ENCODE results near the gene NRAS. TPM values are rescaled to one million over a fixed set of nuclear protein-coding genes. Genes with fewer than 3 reads are reported as not detected.

NRAS gene
- polyA plus RNA-seq, 5 donors: 44.7 to 75.8 (median 56.5) TPM

DNA sequence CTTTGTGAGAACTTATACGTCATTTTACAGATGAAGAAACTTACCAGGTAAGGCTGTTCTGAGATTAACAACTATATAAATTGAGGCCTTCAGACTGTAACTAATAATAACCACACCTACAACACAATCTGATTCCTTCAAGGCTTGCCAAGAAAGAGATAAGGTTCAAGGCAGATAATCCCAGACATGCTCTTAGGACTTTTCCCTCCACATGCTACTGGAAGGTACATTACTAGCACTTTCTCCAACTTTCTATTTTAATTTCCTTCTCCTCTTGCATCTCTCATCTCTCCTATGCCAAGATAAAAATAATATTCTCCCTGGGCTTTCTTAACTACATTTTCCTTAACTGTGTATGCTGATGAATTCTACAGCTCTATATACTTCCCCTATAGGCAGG lies 18.9 kb upstream of the NRAS start:
- DNase-seq: no peak

DNA sequence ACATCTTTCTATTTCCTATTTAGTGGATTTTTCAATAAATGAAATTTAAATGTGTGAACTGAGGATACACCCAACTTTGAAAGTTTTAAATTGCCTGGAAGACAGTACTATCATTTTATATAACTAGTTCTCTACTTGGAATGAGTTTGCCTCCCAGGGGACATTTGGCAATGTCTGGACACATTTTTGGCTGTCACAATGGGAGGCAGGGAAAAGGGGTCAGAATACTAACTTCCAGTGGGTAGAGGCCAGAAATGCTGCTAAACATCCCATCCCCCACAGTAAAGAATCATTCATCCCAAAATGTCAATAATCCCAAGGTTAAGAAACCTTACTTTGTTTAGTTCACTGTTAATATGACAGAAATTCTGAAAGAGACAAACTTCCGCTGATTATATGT lies 13.2 kb upstream of the NRAS start:
- no peak for DNase-seq

DNA sequence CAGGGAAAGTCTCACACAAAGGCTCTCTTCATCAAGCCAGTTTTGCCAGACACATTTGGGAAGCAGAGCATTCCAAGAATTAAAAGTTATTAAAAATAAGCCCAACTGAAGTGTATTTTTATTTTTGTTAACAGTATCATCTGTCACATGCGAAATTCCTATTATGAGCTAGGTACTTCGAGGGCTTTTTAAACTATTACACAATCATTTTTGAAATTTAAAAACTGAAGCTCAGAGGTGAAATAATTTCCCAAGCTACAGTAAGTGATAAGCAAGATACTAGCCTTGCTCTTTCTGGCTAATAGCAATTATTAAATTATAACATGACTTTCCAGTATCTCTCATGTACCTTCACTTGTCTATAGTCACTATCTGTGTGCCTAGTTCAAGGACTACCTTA lies 12.0 kb upstream of the NRAS start:
- no peak for DNase-seq

DNA sequence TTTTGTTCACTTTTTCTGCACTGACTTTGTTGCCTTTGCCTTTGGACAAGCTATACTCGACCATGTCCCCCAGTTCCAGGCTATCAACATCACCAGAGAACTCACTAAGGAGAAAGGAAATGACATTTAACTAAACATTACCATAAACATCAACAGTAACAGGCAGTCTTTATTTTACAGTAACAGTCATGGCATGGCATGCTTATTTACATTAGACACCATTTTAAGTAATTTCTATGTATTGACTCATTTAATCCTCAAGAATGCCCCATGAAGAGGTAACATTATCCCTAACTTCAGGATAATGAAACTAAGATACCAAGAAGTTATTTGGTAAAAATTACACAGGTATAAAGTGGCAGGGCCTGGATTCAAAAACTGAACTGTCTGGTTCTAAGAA lies 8.7 kb upstream of the NRAS start:
- no peak for DNase-seq

DNA sequence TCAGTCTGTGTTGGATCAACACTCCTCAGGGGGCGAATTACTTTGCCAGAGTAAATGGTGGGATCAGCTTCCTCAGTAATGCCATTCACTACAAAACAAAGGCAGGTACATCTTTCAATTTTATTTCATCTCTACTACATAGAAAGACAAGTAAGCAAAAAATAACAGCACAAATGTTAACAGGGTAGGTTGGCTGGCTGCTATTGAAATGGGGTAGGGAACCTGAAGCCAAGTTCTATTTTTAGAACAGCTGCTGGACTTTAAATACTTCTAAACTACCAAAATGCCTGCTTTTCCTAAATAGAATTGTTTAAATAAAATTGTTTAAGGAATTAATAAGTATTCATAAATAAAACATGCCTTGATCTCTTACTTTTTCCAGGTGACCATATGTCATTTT lies 7.3 kb upstream of the NRAS start:
- DNase-seq: no peak

DNA sequence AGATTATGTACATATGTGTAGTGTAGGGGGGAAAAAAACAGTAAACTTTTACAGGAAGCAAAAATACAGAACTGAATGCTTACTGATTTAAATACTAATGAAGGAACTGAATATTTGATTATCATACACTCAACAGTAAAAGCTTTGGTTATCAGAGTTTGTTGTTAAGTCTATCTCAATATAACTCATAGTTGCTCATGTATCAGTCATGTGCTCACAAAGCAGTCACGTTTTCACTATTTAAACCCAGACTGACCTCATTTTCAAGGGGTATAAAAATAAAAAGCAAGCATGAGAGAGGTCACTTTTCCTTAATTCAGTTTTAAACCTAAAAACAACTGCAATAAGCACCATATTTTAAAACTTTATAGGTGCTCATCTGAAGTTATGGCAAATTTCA lies 6.9 kb upstream of the NRAS start:
- no peak for DNase-seq

DNA sequence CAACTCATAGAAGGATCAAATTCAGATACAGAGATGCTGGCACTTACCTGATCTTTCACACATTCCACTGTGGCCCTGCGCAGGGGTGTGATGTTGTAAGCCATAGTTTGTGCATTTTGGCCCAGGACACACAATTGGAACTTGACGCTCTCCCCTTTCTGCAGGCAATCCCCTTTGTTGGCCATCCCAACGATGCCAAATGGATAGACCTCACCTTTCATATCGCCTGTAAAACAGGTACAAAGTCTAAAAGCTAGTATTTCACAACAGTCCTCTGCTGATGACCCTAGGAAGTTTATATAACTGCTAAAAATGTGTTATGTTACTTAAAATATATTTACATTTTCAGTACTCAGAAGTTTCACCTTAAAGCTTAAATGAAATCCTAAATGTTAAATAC lies 3.9 kb upstream of the NRAS start:
- no peak for DNase-seq

DNA sequence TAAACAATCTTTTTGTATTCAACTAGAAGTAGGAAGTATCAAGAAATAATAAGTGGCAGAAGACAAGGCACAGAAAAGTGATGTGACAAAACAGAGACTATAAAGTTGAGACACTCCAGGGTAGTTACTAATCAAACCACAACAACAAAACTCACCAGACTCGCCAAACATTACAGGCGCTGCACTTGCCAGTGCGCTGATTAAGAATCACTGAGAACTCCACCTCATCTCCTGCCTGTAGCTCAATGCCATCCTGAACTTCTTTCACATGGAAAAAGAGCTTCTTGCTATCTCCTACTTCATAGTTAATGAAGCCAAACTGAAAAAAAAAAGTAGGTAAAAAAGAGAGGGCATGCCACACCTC lies 2.8 kb upstream of the NRAS start:
- DNase-seq: no peak

DNA sequence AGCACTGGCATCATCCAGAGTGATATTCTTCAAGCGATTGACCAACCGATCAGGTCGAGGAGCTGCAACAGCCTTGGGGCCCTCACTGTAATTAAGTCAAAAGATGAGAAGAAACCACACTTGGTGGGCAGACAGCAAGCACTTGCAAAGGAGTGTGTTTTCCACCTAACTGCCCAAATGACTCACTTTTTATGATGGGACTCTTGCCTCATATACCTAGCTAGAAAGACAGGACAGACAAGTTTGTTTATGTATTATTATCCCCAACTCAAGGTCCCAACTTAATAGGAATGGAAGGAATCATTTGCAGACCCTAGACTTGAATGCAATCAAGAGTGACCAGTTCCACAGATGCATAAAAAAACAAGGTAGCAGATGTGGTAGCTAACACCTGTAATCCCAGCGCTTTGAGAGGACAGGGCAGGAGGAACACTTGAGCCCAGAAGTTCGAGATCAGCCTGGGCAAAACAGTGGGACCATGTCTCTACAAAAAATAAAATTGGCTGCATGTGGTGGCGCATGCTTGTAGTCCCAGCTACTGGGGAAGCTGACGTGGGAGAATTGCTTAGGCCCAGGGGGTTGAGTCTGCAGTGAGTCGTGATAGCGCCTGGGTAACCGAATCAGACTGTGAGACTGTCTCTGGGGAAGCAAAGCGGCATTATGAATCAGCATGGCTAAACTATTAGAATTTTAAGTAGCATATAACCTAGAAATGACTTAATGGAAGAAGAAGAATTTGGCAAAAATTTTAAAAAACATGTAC lies 2.3 kb upstream of the NRAS start:
- no peak for DNase-seq

DNA sequence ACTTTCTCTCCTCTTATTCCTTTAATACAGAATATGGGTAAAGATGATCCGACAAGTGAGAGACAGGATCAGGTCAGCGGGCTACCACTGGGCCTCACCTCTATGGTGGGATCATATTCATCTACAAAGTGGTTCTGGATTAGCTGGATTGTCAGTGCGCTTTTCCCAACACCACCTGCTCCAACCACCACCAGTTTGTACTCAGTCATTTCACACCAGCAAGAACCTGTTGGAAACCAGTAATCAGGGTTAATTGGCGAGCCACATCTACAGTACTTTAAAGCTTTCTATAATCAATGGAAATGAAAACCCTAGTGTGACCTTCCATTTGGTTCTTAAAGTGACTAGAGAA lies 643 bp downstream of the NRAS start:
- DNase-seq: peak in 1 of 2 donors; percentile 1

DNA sequence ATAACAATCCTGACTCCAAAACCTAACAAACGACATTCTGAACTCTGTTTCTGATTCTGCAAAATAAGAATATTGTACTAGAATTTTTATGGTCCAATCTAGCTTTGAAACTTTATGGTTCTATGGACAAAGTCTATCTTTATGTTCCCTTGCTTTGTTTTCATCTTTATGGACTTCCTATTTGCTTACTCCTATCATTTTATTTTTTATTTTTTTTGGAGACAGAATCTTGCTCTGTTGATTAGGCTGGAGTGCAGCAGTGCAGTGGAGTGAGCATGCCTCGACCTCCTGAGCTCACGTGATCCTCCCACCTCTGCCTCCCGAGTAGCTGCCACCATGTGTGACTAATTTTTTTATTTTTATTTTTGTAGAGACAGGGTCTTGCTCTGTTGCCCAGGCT lies 3.6 kb downstream of the NRAS start:
- DNase-seq: no peak

DNA sequence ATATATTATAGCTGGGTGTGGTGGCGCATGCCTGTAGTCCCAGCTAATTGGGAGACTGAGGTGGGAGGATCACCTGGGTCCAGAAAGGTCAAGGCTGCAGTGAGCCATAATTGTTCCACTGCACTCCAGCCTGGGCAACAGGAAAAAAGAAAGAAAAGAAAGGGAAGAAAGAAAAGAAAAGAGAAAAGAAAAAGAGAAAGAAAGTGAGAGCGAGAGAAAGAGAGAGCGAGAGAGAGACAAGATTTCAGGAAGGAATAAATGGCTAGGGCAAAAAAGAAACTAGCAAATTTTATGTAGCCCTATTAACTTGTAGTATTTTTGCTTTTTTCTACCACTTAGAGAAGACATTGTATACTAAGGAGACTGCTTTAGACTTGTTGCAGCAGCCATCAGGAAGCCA lies 6.2 kb downstream of the NRAS start:
- no peak for DNase-seq

DNA sequence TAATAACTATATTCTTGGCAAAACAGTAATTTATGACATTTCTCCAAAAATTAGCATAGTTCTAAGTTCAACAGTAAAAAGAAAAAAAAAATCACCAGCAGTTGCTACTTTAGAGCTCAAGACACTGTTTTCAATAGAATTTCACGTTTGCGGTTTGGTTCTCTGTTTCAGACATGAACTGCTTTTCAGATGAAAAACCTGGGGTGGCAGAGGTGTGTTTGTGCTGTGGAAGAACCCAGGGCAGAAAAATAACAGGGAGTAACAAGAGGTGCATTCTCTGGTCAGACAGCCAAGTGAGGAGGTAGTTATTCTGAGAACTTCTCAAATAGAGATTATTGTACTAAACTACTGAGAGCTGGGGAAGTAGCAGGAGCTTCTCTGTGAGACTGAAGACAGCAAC lies 9.0 kb downstream of the NRAS start:
- DNase-seq: no peak

DNA sequence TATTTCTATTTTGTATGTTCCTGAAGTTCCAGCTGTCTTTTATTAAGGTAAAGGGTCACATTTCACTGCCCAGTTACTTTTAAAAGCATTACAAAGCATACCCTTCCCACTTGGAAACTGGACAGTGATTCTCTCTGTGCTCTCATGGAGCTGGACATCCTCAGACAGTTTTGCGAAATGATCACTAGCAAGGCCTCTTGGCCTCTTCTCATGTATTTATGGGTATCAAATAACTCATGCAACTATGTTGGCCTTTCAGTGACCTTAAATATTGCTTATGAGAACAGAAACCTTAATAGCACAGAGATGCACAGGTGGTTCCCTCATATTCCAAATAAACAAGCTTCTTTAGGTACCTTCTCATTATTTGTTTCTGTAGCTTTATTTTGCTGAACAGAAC lies 13.3 kb downstream of the NRAS start:
- no peak for DNase-seq

DNA sequence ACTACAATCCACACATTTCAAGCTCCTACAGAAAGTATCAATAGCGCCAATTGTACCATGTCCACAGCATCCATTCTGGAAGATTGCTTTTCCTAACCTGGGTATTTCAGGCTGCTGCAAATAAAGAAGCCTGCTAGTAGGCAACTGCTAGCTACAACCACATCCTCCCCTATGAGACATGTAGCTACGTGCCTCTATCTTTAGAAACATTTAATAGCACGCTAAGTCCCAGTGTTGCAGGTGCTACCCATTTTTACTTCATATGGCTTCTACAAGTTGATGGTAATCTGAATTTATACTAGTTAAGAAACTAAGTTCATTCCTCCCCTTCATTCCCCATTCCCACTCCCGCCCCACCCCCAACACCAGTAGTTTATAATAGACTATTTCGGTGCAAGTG lies 13.8 kb downstream of the NRAS start:
- no peak for DNase-seq

DNA sequence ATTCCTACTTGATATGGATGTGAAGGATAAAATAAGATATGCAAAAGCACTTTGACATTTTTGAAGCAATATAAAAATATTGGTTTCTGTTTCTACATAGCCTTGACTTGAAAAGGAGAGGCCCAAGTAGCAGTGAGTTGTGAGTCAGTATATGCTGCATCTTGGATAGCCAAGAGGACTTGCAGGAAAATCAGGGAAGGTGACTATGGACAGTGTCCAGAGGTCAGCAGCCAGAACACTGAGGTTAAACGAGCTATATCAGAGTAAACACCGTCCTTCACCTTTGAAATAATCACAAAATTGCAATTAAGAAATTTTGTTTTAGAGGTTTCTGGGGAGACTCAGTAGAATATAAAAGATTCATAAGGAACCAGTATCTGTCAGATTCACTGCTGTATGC lies 14.6 kb downstream of the NRAS start:
- DNase-seq: no peak

DNA sequence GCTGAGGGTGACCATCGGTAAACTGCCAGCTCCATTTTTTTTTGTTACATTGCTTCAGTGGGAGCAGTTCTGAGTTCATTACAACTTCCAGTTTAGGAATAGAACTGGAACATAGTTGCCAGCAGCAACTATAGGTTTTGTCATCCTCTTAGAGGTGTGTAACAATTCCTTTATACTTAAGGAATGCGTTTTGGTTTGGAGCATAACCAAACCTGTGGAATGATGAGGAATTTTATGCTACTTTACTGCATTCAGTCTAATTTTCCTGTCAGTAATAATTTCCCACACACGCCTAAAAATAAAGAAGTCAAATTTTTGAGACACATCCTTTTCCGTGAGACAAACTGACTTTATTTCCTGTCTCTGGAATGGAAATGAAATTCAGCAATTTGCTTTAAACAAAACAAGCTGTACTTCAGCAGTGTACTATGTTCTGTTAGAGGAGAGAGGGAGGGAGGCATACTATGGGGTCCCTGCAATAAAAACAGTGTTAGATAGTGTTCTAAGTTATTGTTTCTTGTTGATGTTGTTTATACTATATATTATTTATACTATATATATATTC lies 16.5 kb downstream of the NRAS start:
- peak in 1 of 2 donors; percentile 1 for DNase-seq

DNA sequence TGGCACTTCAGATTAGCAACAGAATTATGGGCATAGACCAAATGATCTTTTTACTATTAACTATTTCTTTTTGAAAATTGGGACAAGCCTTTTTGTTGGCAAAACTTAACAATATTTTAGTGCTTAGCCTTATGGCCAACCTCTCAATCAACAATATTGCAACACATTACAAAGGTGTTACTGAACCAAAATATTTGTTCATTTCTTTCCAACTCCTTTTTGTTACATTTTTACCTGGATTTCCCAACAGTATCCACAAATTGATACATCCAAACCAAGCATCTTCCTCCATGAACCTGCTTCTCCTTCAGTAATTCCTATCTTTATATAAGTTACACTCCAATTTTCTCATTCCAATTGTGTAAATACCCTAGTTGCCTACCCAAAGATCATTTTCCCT lies 19.8 kb downstream of the NRAS start:
- no peak for DNase-seq

DNA sequence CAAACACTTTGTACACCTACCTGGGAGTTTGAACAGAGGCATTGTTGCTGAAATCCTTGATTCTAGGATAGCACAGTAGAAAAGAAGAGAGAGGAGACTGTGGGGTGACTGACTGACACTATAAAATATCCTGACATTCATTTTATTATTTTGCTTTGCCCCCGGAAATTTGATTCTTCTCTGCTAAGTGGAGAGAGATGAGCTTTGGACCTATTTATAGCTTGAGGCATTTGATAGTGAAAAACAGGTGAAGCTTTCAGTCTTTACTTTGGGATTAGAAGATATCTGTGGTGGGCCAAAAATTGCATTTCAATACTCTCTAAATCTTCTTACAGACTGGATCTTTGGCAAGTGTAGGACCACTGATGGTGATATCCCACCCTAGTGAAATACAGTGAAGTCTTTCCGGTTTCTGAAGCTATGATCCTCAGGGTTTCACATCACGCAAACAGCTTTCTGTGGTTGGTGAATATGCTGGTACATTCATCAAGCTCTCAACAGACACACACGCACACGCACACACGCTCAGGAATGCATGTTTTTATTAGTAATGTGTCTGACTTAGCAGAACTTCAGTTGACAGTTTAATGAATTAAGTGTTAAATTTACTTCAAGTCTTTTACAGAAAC lies 21.0 kb downstream of the NRAS start, which contains the start of gene AMPD1:
Gene AMPD1 (minus strand): TSS at position 117 of the 629 bp plus-strand sequence. CDS start 75 bp downstream, at position 42.
- no peak for DNase-seq

DNA sequence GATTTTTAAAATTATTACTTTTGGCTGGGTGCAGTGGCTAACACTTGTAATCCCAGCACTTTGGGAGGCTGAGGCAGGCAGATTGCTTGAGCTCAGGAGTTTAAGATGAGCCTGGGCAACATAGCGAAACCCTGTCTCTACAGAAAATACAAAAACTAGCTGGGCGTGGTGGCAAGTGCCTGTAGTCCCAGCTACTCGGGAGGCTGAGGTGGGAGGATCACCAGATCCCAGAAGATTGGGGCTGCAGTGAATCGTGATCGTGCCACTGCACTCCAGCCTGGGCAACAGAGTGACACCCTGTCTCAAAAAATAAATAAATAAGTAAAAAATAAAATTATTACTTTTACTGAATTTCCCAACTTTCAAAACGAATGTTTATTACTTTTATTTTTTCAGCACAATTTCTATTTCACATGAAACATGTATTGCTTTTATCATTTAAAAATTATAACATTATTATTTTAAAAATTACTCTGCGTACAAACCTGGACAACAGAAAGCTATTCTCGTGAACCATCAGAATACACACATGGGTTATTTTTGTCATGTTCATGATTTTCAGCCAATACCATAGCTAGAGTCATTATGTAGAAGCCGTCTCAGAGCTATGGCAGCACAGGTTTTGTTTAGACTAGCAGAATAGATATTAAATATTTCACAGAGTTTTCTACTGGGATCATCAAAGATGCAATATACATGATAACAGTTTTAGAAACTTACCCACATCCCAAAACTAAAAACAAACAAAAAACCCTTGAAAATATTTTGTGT lies 21.8 kb downstream of the NRAS start:
- DNase-seq: no peak

DNA sequence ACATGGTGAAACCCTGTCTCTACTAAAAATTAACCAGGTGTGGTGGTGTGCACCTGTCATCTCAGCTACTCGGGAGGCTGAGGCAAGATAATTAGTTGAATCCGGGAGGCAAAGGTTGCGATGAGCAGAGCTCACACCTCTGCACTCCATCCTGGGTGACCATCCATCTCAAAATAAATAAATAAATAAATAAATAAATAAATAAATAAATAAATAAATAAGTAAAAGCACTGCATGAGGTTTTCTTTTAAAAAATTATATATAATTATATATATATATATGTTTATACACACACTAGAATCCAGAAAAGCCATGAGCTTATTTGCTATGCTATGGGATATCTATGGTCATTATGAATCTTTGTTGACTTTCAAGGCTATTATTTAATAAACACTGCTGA lies 23.6 kb downstream of the NRAS start:
- DNase-seq: no peak

DNA sequence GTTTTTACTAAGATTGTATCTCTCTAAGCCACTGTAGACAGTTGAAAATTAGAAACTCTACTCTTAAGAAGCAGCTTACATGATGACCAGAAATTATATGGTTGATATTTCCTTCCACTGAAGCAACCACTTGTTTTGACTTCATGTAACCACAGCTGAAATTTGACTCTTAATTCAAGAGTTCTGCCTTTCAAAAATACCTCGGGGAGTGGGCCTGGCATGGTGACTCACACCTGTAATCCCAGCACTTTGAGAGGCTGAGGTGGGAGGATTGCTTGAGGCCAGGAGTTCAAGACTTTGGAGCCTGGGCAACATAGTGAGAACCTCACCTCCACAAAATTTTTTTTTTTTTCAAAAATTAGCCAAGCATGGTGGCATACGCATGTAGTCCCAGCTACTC lies 25.5 kb downstream of the NRAS start:
- DNase-seq: no peak

DNA sequence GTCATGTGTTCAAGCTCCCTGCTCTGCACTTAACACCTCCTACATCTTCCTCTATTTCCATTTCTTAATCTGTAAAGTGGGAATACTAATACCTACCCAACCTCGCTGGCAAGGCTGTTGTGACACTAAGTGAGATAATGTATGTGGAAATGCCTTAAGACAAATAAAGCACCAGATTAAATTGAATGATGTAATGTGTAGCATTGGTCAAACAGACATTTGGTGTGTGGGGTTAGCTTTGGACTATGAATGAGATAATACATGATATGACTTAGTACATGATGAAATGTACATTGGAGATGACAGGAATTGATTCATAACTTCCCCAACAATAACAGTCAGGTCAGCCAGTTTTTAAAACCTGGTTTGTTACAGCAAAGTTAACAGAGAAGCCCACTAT lies 26.4 kb downstream of the NRAS start:
- DNase-seq: no peak
